PC-3 (cell line): Measurements from ENCODE around the gene CAPN8. TPM values are rescaled to one million over a fixed set of nuclear protein-coding genes. Genes with fewer than 3 reads are reported as not detected.

Source experiments
- ATAC-seq: fragments of 200-7000 bp; cut with Tn5 transposase; 2 replicates; pipeline ENCODE4 v1.9.1; 2020; ENCODE audit warnings: mild to moderate bottlenecking, moderate library complexity
- BruUV-seq: library from RNA; stranded (reverse); fragments of 400-500 nt; replicated peaks from 2 replicates; lab custom pipeline; 2021; lab: Mats Ljungman, UMichigan
- CTCF ChIA-PET: fragments of 300-600 bp; sonication (Branson Sonifier 250); formaldehyde crosslinking; loops from one replicate; lab custom pipeline; 2022; ENCODE audit warnings: antibody characterized with exemption; lab: Charles Lee
- POLR2A ChIA-PET: fragments of 300-600 bp; sonication (Branson Sonifier 250); formaldehyde crosslinking; loops from one replicate; lab custom pipeline; 2022; ENCODE audit warnings: antibody characterized with exemption; ENCODE audit not compliant: unreplicated experiment; lab: Charles Lee
- DNase-seq: peaks from one replicate; pipeline ENCODE4 v3.0.0-alpha.2; 2015
- H2AFZ ChIP-seq: fragments of 300-600 bp; sonication (generic); 2 replicates; pipeline ENCODE4 v1.6.0; 2016; ENCODE audit warnings: antibody characterized with exemption, low read length
- H3F3A ChIP-seq: fragments of 300-600 bp; sonication (generic); one replicate; pipeline ENCODE4 v1.6.0; 2017; ENCODE audit warnings: antibody characterized with exemption, low read length, control low read depth, mild to moderate bottlenecking; ENCODE audit not compliant: unreplicated experiment
- H3K27ac ChIP-seq: fragments of 300-600 bp; sonication (generic); 2 replicates; pipeline ENCODE4 v1.5.1; 2016; ENCODE audit warnings: mild to moderate bottlenecking, low read length
- H3K27me3 ChIP-seq: fragments of 300-600 bp; sonication (generic); 2 replicates; pipeline ENCODE4 v1.6.1; 2016; ENCODE audit warnings: low read length, mixed read lengths
- H3K36me3 ChIP-seq: fragments of 300-600 bp; sonication (generic); 2 replicates; pipeline ENCODE4 v1.6.1; 2016; ENCODE audit warnings: low read depth, mixed run types, low read length, mixed read lengths
- H3K4me1 ChIP-seq: fragments of 300-600 bp; sonication (generic); 2 replicates; pipeline ENCODE4 v1.5.1; 2016; ENCODE audit warnings: low read length; ENCODE audit not compliant: insufficient read depth
- H3K4me2 ChIP-seq: fragments of 300-600 bp; sonication (generic); 2 replicates; pipeline ENCODE4 v1.6.0; 2016; ENCODE audit warnings: low read length
- H3K4me3 ChIP-seq: fragments of 300-600 bp; sonication (generic); 2 replicates; pipeline ENCODE4 v1.5.1; 2016; ENCODE audit warnings: mild to moderate bottlenecking, low read length, mixed read lengths
- H3K79me2 ChIP-seq: fragments of 300-600 bp; sonication (generic); 2 replicates; pipeline ENCODE4 v1.6.1; 2017; ENCODE audit warnings: low read length, mixed read lengths
- H3K9ac ChIP-seq: fragments of 300-600 bp; sonication (generic); 2 replicates; pipeline ENCODE4 v1.6.0; 2016; ENCODE audit warnings: mild to moderate bottlenecking, low read length
- H3K9me2 ChIP-seq: fragments of 300-600 bp; sonication (generic); replicated peaks from 2 replicates; pipeline ENCODE4 v1.6.1; 2016; ENCODE audit warnings: mixed run types, low read length, mixed read lengths
- H3K9me3 ChIP-seq: fragments of 300-600 bp; sonication (generic); 2 replicates; pipeline ENCODE4 v1.6.1; 2016; ENCODE audit warnings: low read length, mixed read lengths
- H4K20me1 ChIP-seq: fragments of 300-600 bp; sonication (generic); 2 replicates; pipeline ENCODE4 v1.6.1; 2016; ENCODE audit warnings: low read length, mixed read lengths
- EZH2 ChIP-seq: fragments of 300-600 bp; sonication (generic); IDR thresholded peaks from one replicate; pipeline ENCODE4 v1.6.1; 2017; ENCODE audit warnings: antibody characterized with exemption, mild to moderate bottlenecking, low read length; ENCODE audit not compliant: unreplicated experiment
- EZH2phosphoT487 ChIP-seq: fragments of 300-600 bp; sonication (generic); IDR thresholded peaks from 2 replicates; pipeline ENCODE4 v1.6.1; 2018; ENCODE audit warnings: mild to moderate bottlenecking, antibody characterized with exemption, low read length, borderline replicate concordance
- intact Hi-C: fragments of 100-400 bp; cut with micrococcal nuclease; formaldehyde crosslinking; loops from 2 replicates; pipeline ENCODE4 v1.9.0; 2023
- total RNA-seq: library from RNA; depleted of rRNA; stranded (reverse); fragments of >200 nt; gene quantifications from 2 replicates; pipeline ENCODE4 v1.2.3, GENCODE V29; 2014
- TF ChIP-seq, protein P1 (sequence below): fragments of 300-600 bp; sonication (generic); conservative IDR thresholded peaks from 2 replicates; pipeline ENCODE4 v1.5.1; 2017; ENCODE audit warnings: antibody characterized with exemption, low read depth, mild to moderate bottlenecking, low read length

The CAPN8 gene
- total RNA-seq, 1 experiment from 2014 or later, result 5.9 TPM

DNA sequence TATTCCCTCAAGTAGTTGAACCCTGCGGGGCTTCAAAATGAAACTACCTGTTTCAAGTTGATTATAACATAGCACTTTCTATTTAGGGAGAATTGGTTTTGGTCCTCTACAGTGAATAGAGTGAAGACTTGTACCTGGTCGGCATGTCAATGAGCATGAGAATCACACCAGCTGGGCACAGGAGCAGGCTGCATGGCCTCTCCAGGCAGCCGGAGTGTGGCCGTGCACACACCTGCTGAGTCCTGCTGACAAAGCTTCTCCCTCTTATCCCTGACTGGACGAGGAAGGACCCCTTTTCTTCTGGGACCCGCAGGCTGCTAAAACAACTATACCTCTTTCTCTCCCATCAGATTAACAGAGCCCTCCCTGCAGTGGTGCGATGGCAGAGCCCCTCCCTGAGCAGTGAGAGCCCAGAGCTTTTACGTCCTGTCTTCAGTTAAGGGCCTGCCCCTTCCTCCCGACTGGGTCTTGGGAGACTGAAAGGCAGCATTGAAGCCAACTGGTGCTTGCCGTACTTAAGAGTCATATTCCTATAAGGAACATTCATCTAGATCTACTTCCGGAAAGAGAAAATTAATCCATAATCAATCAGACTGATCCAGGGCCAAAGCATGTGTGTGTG lies 124.9 kb downstream of the CAPN8 start:
- Histone ChIP-seq H2AFZ (no peak overlapping the region), H3K9me3 (no peaks in the 10 kb centered on the region), H3F3A (no peaks in the 10 kb centered on the region), H3K4me2 (no peak overlapping the region), H3K9ac (no peak overlapping the region), H3K79me2 (no peaks in the 10 kb centered on the region), H3K27me3 (no peaks in the 10 kb centered on the region), H3K4me3 (no peak overlapping the region), H3K4me1 (no peaks in the 10 kb centered on the region), H3K36me3 (no peaks in the 10 kb centered on the region), H3K9me2 (no peaks in the 10 kb centered on the region), H3K27ac (no peak overlapping the region), H4K20me1 (no peaks in the 10 kb centered on the region)
- intact Hi-C loops, result no loop called here
- ATAC-seq (no peak), DNase-seq (no peak)
- CTCF ChIA-PET, result no interaction called here
- no TSS peak for BruUV-seq
- TF ChIP-seq EZH2phosphoT487 (no peak), EZH2 (no peak)
- TF ChIP-seq, protein P1, sequence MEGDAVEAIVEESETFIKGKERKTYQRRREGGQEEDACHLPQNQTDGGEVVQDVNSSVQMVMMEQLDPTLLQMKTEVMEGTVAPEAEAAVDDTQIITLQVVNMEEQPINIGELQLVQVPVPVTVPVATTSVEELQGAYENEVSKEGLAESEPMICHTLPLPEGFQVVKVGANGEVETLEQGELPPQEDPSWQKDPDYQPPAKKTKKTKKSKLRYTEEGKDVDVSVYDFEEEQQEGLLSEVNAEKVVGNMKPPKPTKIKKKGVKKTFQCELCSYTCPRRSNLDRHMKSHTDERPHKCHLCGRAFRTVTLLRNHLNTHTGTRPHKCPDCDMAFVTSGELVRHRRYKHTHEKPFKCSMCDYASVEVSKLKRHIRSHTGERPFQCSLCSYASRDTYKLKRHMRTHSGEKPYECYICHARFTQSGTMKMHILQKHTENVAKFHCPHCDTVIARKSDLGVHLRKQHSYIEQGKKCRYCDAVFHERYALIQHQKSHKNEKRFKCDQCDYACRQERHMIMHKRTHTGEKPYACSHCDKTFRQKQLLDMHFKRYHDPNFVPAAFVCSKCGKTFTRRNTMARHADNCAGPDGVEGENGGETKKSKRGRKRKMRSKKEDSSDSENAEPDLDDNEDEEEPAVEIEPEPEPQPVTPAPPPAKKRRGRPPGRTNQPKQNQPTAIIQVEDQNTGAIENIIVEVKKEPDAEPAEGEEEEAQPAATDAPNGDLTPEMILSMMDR, result no peak
- POLR2A ChIA-PET, result no interaction called here

DNA sequence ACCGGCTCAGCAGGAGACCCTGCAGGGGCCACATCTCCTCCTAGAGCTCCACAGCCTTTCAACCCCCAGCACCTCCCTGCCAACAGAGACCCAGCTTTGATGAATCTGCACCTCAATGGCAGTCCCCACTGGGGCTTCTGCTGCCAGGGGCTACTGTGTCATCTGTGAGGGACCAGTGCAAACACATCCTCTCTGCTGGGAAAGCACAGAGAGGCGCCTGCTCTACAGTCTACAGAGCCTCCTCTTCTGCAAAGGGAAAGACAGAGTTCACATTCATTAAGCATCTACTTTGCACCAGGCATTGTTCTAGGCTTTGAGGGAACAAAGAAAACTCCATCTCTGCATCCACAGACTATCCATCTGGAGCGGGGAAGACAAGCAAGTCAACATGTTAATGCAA lies 125.8 kb downstream of the CAPN8 start:
- Histone ChIP-seq H3K4me2 (no peak overlapping the region), H3K36me3 (no peaks in the 10 kb centered on the region), H3K79me2 (no peaks in the 10 kb centered on the region), H3K27ac (no peak overlapping the region), H3K4me3 (no peak overlapping the region), H4K20me1 (no peaks in the 10 kb centered on the region), H3K9me3 (no peaks in the 10 kb centered on the region), H3F3A (no peaks in the 10 kb centered on the region), H3K27me3 (0 out of 2 replicates have a peak, but pooled peaks cover 6% of the 10 kb centered on the region), H3K9me2 (no peaks in the 10 kb centered on the region), H3K4me1 (no peaks in the 10 kb centered on the region), H2AFZ (no peak overlapping the region), H3K9ac (no peak overlapping the region)
- no TSS peak for BruUV-seq
- POLR2A ChIA-PET, result no interaction called here
- CTCF ChIA-PET, result no interaction called here
- TF ChIP-seq EZH2phosphoT487, result no peak
- no peak for TF ChIP-seq EZH2
- TF ChIP-seq, protein P1, result no peak
- intact Hi-C loops, result no loop called here
- ATAC-seq (no peak), DNase-seq (no peak)

DNA sequence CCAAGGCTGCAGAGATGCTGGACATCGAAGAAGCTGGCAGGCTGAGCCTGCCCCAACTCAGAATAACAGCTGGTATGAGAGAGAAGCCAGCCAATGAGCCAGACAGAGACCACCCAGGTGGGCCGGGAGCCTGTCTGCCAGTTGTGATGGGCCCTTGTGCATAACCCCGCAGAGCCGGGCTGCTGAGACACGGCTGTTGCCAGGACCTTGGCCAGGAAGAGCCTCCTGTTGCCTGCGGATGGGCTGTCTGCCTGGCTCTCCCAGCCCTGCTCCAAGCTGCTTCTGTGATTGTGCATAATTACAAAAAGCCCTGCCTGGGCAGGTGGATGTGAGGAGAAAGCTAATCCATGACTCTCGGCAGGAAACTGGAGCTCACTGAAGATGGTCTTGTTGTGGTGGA lies 126.5 kb downstream of the CAPN8 start:
- H2AFZ ChIP-seq, result no peak overlapping the region
- H3K9me2 ChIP-seq, result no peaks in the 10 kb centered on the region
- H3K27ac ChIP-seq, result no peak overlapping the region
- POLR2A ChIA-PET, result no interaction called here
- CTCF ChIA-PET, result no interaction called here
- intact Hi-C loops, result no loop called here
- no peaks in the 10 kb centered on the region for H3F3A ChIP-seq
- 0 out of 2 replicates have a peak, but pooled peaks cover 8% of the 10 kb centered on the region for H3K27me3 ChIP-seq
- H3K79me2 ChIP-seq, result no peaks in the 10 kb centered on the region
- no peak overlapping the region for H3K9ac ChIP-seq
- no peaks in the 10 kb centered on the region for H3K4me1 ChIP-seq
- DNase-seq (no peak), ATAC-seq (no peak)
- no peaks in the 10 kb centered on the region for H3K9me3 ChIP-seq
- no TSS peak for BruUV-seq
- no peak overlapping the region for H3K4me3 ChIP-seq
- no peaks in the 10 kb centered on the region for H4K20me1 ChIP-seq
- no peak overlapping the region for H3K4me2 ChIP-seq
- TF ChIP-seq, protein P1, result no peak
- TF ChIP-seq EZH2phosphoT487 (no peak), EZH2 (no peak)
- H3K36me3 ChIP-seq, result no peaks in the 10 kb centered on the region
